Stimulated activated CD4-positive, alpha-beta T cell treated with anti-CD3 and anti-CD28 coated beads, TNF-alpha, amount 100 ng/mL, for 48 hours (primary cell): ENCODE data around the gene GSN.

ENCODE experiments used
- DNase-seq, 3 donors: peaks; one replicate each; pipeline ENCODE4 v3.0.0-alpha.2; 2020; ENCODE audit warnings: low read depth in 3 of 3

Gene GSN

GRCh38 chr9:121350036-121350435, 82.1 kb downstream of the GSN start:
- DNase-seq: no peak

DNA sequence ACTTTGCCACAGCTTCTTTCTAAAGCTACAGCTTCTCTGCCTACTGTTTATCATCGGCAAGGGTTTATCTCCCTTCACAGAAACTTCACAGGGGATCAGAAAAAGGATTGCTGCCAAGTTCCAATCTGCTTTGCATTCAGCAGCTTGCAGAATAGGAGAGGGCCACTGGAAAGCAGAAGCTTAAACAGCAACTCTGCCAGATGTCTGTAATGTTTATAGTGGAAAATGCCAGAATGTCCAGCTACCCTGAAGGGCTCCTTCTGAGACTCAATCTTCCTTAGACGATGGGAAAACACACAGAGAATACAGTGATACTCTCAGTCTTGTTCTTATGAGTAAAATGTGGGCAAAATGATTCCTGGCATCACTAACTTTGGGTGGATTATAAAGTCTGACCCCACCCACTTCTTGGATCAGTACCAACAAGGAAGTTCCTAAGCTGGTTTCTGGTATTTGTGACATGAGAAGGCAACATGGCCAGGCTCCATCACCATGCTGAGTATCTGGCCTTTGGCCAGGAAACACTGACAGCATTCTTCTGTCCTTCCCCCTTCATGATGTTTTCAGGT, 83.1 kb downstream of the GSN start:
- DNase-seq: no peak

DNA sequence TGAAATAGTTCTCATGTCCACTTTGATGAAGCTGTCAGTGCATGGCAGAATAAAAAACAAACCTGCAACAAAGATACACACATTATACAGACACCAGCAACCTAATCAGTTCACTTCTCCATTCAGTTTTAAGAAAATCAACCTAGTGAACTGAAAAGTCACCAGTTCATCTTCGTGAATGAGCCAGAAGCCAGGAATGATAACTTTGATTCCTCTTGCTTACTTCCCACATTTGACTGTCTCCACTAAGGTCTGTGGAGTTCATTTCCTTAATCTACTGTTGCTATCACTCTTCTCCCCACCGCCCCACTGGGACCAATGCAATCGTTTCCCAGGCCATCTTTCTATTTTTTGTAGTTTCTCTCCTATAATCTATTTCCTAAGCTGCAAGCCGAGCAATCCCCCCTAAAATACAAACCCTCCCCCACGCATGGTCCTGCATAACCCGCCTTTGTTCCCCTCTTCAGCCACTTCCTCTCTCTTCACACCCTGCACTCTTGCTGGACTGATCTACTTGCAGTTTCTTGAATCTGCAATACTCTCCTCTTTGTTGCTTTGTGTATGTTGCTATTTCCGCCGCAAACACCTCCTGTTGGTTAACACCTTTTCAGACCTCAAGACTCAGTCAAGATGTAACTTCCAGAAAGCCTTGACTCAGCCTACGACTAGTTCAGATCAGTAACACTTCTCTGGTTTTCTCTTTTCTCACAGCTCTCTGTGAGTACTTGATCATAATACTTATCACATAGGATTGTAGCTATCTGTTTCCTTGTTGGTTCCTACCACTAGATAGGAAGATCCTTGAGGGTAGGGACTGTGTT, 85.5 kb downstream of the GSN start:
- DNase-seq: peak in 2 of 3 donors; percentile 10 to 15

- no peak for DNase-seq
Measured at GRCh38 chr9:121354141-121354540, 86.2 kb downstream of the GSN start.

GRCh38 chr9:121354762-121355161, 86.8 kb downstream of the GSN start:
- no peak for DNase-seq

- no peak for DNase-seq
Measured at GRCh38 chr9:121357011-121357410, 89.0 kb downstream of the GSN start.

- DNase-seq: no peak
Measured at GRCh38 chr9:121358751-121359150, 90.8 kb downstream of the GSN start.

DNA sequence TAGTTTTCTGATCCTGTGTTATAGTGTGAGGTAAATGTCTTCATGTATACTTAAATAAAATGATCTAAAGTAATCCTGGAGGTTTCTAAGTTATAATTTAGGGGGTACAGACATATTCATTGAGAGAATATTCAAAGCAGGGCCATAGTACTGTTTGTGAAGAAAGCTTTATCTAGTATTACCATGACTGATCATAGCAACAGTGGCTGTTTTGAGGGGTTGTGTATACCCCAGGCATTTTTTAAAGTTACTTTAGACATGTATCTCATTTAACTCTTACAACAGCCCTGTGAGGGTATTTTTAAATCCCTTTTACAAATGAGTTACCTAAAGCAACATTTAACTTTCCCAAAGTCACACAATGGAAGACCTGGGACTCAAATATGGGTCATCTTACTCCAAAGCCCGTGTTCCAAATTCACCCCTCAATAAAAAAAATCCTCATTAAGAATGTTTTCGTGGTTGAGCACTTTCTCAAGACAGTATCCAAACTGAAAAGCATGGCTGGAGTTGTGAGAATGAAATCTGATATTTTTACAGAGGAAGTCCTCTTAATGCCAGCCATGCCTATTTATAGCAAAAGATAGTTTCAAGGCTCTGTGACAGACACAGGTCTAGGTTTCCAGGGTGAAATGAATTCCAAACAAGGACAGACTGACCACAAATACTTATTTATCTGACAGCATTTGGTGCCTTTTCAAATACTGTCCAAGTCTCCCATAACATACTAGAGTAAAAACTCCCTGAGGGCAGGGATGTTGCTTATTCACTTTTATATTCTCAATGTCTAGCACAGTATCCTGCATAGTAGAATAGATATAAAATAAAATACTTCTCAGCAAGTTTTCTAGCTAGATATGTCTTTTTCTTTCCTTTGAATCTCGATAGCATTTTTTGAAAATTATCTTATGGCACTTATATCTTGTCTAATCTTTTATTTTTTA, 91.7 kb downstream of the GSN start:
- no peak for DNase-seq

- DNase-seq: no peak
Measured at GRCh38 chr9:121360601-121361374, 92.8 kb downstream of the GSN start.

GRCh38 chr9:121362813-121363621, 95.1 kb downstream of the GSN start:
- no peak for DNase-seq

GRCh38 chr9:121363622-121363961, 95.6 kb downstream of the GSN start:
- DNase-seq: no peak

DNA sequence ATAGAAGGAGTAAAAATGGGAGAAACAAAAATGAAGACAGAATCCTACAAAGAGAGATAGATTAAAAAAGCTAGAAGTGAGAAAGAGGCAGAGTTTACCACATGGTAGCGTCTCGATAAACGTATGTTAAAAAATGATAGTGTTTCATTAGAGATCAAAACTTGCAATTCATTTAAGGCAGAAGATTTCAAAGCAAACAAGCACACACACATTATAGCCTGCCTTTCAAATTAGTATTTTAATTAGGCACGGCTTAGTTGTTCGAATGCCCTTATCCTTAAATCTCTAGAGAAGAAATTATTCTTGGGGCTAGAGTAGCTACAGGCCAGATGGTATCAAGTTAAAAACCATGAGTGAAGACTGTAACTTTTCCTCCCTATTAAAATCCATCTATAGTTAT, 96.1 kb downstream of the GSN start:
- no peak for DNase-seq

GRCh38 chr9:121364886-121365285, 96.9 kb downstream of the GSN start:
- DNase-seq: no peak

DNA sequence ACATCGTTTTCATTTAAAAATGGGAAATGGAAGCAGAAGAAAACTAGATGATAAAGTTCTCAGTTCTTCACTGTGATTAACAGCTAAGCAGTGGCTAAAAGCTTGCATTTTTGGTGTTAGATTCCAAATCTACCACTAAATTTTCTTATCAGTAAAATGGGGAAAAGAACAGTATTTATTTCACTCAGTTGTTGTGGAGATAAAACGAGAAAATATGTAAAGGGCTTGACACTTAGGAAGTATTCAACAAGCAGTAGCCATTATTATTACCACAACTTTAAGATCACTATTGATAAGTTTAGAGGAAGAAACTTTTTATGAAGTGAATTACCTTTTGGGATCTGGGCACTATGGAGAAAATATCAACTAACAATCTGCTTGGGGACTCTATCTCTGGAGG, 97.6 kb downstream of the GSN start:
- DNase-seq: no peak

GRCh38 chr9:121366611-121367192, 98.7 kb downstream of the GSN start:
- no peak for DNase-seq

DNA sequence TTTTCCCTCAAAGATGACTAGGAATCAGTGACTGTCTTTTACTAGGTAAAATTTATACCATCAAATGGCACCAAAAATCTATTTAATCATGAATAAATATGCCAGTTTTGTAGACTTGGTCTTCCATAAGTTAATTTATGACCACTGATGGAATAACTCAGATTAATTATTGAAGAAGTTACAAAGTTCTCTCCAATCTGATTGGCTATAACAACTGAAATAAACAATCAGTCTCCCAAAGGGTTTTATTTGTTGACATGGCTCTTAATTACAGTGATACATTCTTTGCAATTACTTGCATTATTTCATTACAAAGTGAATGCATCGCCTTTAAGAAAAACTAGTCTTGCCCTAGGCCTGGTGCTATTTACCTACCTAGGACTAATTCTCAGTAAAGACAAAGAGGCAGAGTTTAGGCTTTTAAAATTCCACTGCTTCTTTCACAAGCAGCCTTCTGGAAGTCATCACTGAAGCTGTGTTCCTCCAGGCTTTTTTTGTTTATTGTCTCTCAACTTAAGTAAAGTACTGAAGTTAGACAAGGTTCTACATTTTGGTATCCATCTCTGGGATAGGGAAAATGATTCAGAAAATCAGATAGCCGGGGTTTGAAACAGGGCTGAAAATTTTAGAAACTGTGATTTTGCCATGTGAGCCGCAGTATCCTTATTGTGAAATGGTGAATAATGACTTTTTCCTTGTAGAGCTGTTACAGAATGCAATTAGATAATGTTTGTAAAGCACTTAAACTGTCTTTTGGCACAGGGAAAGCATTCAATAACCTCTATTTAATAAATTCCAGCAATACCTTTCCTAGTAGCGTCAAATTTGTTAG, 99.6 kb downstream of the GSN start:
- DNase-seq: no peak

DNA sequence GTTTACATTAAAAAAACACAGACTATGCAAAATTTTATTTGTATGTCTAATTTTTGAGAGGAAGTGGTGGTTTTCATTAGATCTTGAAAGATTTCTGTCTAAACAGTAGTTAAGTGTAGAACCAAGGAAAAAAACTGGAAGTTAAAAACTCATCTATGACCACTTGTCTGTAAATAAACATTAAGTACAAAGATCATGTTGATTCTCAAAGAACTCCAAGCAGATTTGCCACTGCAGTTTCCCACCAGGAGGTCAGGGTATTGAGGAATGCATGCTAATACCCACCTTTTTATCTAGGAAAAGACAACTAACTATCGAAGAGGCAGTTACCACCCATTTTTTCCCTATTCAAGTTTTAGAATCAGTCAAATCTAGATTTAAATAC, 100.2 kb downstream of the GSN start:
- no peak for DNase-seq

DNA sequence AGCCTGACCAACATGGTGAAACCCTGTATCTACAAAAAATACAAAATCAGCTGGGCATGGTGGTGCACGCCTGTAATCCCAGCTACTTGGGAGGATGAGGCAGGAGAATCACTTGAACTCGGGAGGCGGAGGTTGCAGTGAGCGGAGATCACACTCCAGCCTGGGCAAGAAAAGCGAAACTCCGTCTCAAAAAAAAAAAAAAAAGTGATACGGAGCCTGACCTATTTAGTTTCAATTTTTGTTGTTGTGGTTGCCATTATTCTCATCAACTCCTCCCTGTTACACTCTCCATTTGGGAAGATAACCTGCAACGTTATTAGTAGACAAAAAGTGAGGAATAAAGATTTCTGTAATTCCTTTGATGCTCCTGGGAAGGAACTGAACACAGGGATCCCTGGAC, 100.8 kb downstream of the GSN start:
- DNase-seq: no peak

DNA sequence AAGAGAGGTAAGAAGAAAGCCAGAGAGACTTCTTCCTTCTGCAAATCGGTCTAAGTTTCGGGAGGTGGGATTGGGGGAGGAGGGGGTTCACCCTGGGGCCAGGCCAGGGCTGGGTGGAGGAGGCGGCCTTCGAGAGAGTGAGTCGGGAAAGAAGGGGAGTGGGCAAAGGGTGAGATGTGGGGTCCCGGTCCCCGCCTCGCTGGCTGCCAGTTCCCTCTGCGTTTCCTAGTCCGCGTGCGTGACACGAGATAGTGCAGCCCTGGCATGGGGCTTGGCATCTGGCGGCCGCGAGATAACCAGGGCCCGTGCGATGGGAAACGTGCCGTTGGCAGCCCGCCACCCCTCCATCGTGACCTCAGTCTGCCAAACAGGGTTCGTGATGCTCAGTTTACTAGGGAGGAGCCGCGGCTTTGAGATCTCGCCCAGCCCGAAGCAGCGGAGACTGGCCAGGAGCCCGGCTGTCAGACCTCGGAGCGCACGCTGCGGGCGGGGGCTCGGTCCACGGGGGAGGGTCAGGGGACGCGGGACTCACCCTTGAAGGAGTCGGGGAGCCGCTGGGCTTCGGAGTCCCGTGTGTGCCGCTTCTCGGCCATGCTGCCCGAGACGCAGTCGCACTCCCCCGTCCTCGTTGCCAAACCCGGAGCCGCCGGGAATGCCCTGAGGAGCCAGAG, 101.8 kb downstream of the GSN start, which contains the start of gene STOM:
Gene STOM (minus strand): TSS at position 656 of the 671 bp plus-strand sequence. CDS start 63 bp downstream, at position 593.
- peak in 2 of 3 donors; percentile 18 to 51 for DNase-seq
